HL-60 (cell line): ENCODE measurements around the gene ZNF326.

Experiments
- DNase-seq, 2 experiments: peaks; one replicate each; pipeline ENCODE4 v3.0.0-alpha.2; 2010 to 2020; ENCODE audit warnings: low read depth in 1 of 2, low spot score in 1 of 2
- H3K27ac ChIP-seq: fragments of 250-450 bp; sonication (Bioruptor Pico); replicated peaks from 2 replicates; pipeline ENCODE4 v1.5.1; 2020; ENCODE audit warnings: mild to moderate bottlenecking, moderate library complexity
- H3K27me3 ChIP-seq: fragments of 250-450 bp; sonication (Bioruptor Pico); 2 replicates; pipeline ENCODE4 v1.5.1; 2021; ENCODE audit warnings: mild to moderate bottlenecking, moderate library complexity; ENCODE audit not compliant: insufficient read depth, poor library complexity, severe bottlenecking
- H3K4me3 ChIP-seq: replicated peaks from 2 replicates; pipeline ENCODE4 v1.5.1; 2011; ENCODE audit warnings: mild to moderate bottlenecking, control low read depth, low read length; ENCODE audit not compliant: insufficient read depth
- CTCF ChIP-seq: IDR thresholded peaks from one replicate; pipeline ENCODE4 v1.5.1; 2011; ENCODE audit warnings: low read length, control low read depth, inconsistent platforms; ENCODE audit not compliant: insufficient read depth
- GABPA ChIP-seq: IDR thresholded peaks from 2 replicates; pipeline ENCODE4 v1.6.1; 2012; ENCODE audit warnings: low read depth
- POLR2AphosphoS5 ChIP-seq: IDR thresholded peaks from 2 replicates; pipeline ENCODE4 v1.6.1; 2012; ENCODE audit warnings: low read depth
- SPI1 ChIP-seq: IDR thresholded peaks from 2 replicates; pipeline ENCODE4 v1.6.1; 2012; ENCODE audit warnings: low read depth, mild to moderate bottlenecking, borderline replicate concordance
- TF ChIP-seq, protein P1 (sequence below): IDR thresholded peaks from 2 replicates; pipeline ENCODE4 v1.6.1; 2012; ENCODE audit warnings: low read depth; ENCODE audit not compliant: insufficient replicate concordance

The ZNF326 gene

GRCh38 chr1:90043586-90043985 lies 48.7 kb downstream of the ZNF326 start:
- no peak for TF ChIP-seq CTCF
- TF ChIP-seq, protein P1, sequence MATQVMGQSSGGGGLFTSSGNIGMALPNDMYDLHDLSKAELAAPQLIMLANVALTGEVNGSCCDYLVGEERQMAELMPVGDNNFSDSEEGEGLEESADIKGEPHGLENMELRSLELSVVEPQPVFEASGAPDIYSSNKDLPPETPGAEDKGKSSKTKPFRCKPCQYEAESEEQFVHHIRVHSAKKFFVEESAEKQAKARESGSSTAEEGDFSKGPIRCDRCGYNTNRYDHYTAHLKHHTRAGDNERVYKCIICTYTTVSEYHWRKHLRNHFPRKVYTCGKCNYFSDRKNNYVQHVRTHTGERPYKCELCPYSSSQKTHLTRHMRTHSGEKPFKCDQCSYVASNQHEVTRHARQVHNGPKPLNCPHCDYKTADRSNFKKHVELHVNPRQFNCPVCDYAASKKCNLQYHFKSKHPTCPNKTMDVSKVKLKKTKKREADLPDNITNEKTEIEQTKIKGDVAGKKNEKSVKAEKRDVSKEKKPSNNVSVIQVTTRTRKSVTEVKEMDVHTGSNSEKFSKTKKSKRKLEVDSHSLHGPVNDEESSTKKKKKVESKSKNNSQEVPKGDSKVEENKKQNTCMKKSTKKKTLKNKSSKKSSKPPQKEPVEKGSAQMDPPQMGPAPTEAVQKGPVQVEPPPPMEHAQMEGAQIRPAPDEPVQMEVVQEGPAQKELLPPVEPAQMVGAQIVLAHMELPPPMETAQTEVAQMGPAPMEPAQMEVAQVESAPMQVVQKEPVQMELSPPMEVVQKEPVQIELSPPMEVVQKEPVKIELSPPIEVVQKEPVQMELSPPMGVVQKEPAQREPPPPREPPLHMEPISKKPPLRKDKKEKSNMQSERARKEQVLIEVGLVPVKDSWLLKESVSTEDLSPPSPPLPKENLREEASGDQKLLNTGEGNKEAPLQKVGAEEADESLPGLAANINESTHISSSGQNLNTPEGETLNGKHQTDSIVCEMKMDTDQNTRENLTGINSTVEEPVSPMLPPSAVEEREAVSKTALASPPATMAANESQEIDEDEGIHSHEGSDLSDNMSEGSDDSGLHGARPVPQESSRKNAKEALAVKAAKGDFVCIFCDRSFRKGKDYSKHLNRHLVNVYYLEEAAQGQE, result no peak
- TF ChIP-seq GABPA, result no peak
- TF ChIP-seq POLR2AphosphoS5, result no peak

DNA sequence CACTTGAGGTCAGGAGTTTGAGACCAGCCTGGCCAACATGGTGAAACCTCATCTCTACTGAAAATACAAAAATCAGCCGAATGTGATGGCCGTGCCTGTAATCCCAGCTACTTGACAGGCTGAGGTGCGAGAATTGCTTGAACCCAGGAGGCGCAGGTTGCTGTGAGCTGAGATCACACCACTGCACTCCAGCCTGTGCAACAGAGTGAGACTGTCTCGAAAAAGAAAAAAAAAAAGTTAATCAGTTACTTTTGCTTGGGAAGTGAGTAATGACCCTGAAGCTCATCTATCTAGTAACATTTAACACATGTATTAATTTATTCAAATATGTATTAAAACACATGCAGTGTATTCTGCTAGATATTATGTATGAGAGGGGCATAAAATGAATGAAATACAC lies 49.4 kb downstream of the ZNF326 start:
- no peak for DNase-seq
- no peak for TF ChIP-seq POLR2AphosphoS5
- no peak for TF ChIP-seq GABPA
- TF ChIP-seq, protein P1, result no peak
- TF ChIP-seq CTCF, result no peak
- TF ChIP-seq SPI1, result no peak
- Histone ChIP-seq H3K4me3 (no peak overlapping the region), H3K27ac (no peak overlapping the region), H3K27me3 (no peaks in the 10 kb centered on the region)

More at GRCh38 chr1:90043586-90043985, 48.7 kb downstream of the ZNF326 start:
- Histone ChIP-seq H3K4me3 (no peak overlapping the region), H3K27me3 (no peaks in the 10 kb centered on the region), H3K27ac (no peak overlapping the region)
- no peak for DNase-seq

DNA sequence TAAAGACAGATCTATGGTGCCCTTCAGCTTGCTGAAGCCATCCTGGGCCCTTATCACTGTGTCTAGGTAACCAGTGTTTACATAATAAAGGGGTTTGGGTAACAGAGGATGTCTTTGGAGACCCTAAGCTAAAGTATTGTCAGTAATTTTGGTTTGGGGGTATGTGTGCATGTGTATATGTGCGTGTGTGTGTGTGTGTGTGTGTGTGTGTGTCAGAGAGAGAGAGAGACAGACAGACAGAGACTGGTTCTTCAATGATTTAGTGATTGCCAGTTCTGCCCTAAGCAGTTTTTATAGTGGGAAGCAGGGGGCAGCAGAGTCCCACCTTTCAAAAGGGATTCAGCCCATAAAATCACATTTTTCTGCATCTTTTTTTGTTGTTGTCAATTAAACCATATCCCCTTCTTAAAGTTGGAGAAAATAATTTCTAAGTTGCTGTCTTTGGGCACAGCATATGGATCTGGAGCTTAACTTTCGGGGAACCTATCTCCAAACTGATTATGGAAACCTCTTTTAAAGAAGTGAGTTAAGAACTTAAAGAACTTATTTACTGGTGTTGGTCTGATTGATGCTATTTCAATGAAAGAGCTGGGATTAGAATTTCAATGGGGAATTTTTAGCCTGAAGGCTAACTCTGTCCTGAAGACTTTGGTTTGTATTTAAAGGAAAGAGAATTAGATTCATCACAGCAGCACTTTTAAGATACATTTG lies 51.1 kb downstream of the ZNF326 start:
- no peak overlapping the region for H3K27ac ChIP-seq
- no peak for DNase-seq
- H3K4me3 ChIP-seq, result no peak overlapping the region

More for the DNA sequence above, 51.1 kb downstream of the ZNF326 start:
- H3K27me3 ChIP-seq, result no peaks in the 10 kb centered on the region
- TF ChIP-seq CTCF (peak; percentile 21), GABPA (no peak)
